Nephron (organoid): ENCODE measurements around the gene METTL21C.

Experiments
- H3K27ac Mint-ChIP-seq, 3 experiments: 2 replicates each; pipeline ENCODE4 v1.8.0; 2020; ENCODE audit warnings: mixed read lengths in 3 of 3, mild to moderate bottlenecking in 2 of 3, moderate library complexity in 1 of 3
- H3K27me3 Mint-ChIP-seq: 2 replicates; pipeline ENCODE4 v1.8.0; 2021; ENCODE audit warnings: low read depth, mild to moderate bottlenecking, moderate library complexity, mixed read lengths
- H3K36me3 Mint-ChIP-seq: 2 replicates; pipeline ENCODE4 v1.8.0; 2020; ENCODE audit warnings: low read depth, mixed read lengths
- H3K4me1 Mint-ChIP-seq: 2 replicates; pipeline ENCODE4 v1.8.0; 2020; ENCODE audit warnings: mixed read lengths
- H3K4me3 Mint-ChIP-seq, 3 experiments: 2 replicates each; pipeline ENCODE4 v1.8.0; 2020; ENCODE audit warnings: mild to moderate bottlenecking in 3 of 3, mixed read lengths in 3 of 3, moderate library complexity in 2 of 3
- H3K9me3 Mint-ChIP-seq: 2 replicates; pipeline ENCODE4 v1.8.0; 2020; ENCODE audit warnings: mixed read lengths
- CTCF ChIP-seq, 3 experiments: fragments of 200-600 bp; sonication (generic); IDR thresholded peaks; one replicate each; pipeline ENCODE4 v1.5.0; 2021; ENCODE audit warnings: antibody characterized with exemption in 3 of 3; ENCODE audit not compliant: unreplicated experiment in 3 of 3

The METTL21C gene

DNA sequence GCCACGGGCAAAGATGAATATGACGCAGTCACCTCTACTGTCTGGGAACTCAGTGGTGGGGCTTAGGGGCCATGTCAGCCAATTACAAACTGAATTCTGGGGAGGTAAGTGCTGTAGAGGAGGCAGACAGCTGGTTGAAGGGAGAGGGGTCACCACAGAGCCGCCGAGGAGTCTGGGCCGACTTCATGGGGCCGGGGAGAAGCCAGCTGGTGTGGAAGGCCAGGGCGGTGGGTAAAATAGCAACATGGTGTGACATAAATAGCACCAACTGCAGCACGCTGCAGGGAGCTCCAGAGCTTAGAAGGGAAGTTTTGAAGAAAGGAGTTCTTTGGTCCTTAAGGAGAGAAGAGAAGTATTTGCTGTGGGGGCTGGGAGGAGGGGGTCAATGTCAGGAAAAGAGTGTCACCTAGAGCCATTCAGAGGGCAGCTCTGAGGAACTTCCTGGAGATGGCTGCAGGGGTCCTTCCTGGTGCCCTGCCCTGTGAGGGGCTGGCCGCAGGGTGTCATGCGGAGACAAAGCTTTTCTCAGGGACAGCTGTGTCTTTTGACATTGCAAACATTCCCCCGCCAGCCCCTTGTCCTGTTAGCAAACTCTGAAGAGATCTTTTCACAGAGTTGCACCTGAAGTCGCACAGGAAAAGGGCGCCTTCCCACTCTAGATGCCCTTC lies 6.4 kb downstream of the METTL21C start:
- Mint-ChIP-seq H3K4me1 (peaks cover 47% of the 10 kb centered on the region), H3K27me3 (no peaks in the 10 kb centered on the region), H3K27ac (peak overlapping the region; percentile 59 to 89 (median 81)), H3K4me3 (peak overlapping the region in 2 of 3 experiments; percentile 27 to 53), H3K9me3 (no peaks in the 10 kb centered on the region), H3K36me3 (no peaks in the 10 kb centered on the region)
- no peak for TF ChIP-seq CTCF (IDR thresholded peaks at IDR 0.05; ENCODE audit: unreplicated experiment in 3 of 3)

- no peaks in the 10 kb centered on the region for H3K9me3 Mint-ChIP-seq
- H3K27me3 Mint-ChIP-seq: no peaks in the 10 kb centered on the region
- H3K4me1 Mint-ChIP-seq: peaks cover 42% of the 10 kb centered on the region
- H3K4me3 Mint-ChIP-seq: no peak overlapping the region
- H3K27ac Mint-ChIP-seq: peak overlapping the region in 1 of 3 experiments; percentile 89
- H3K36me3 Mint-ChIP-seq: peaks cover 6% of the 10 kb centered on the region
- no peak for TF ChIP-seq CTCF (IDR thresholded peaks at IDR 0.05; ENCODE audit: unreplicated experiment in 3 of 3)
Observed at GRCh38 chr13:102687520-102687919, 7.3 kb downstream of the METTL21C start.

DNA sequence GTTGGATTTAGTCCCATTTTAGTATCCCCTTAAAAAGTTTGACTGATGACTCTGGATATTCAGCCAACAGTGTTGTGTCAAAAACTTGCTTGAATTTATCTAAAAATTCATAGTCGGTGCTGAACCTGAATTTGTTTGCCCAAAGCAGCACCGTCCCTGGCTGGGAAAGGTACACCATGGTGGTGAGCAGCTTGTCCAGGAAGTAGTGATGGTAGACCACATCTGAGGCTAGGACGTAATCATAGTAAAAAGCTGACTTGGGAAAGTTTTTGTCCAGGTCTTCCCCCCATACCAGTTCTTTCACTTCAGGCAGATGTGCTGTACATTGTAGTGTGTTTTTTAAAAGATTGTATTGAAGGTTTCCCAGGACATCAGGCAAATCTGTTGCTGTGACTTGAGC lies 8.8 kb downstream of the METTL21C start:
- Mint-ChIP-seq H3K9me3 (no peaks in the 10 kb centered on the region), H3K4me1 (peaks cover 33% of the 10 kb centered on the region), H3K36me3 (peaks cover 6% of the 10 kb centered on the region), H3K4me3 (no peak overlapping the region), H3K27ac (no peak overlapping the region), H3K27me3 (no peaks in the 10 kb centered on the region)
- no peak for TF ChIP-seq CTCF (IDR thresholded peaks at IDR 0.05; ENCODE audit: unreplicated experiment in 3 of 3)

DNA sequence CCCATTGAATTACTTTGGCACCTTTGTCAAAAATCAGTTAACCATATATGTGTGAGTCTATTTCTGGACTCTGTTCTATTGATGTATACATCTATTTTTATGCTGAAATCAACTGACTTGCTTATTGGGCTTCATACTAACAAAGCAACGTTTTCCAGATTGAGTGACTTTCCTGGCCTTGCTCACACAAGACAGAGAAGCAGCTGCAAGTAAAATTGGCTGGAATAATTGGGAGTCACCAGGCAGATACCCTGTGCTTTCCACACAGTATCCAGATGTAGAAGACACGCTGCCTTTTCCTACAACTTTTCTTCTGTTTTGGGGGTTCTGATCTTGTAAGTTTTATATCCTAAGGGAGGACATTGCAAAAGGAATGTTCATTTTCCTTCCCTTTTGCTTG lies 11.2 kb downstream of the METTL21C start:
- Mint-ChIP-seq H3K4me3 (no peak overlapping the region), H3K27ac (no peak overlapping the region), H3K9me3 (no peaks in the 10 kb centered on the region), H3K27me3 (no peaks in the 10 kb centered on the region), H3K36me3 (peaks cover 22% of the 10 kb centered on the region), H3K4me1 (peaks cover 22% of the 10 kb centered on the region)
- no peak for TF ChIP-seq CTCF (IDR thresholded peaks at IDR 0.05; ENCODE audit: unreplicated experiment in 3 of 3)

- Mint-ChIP-seq H3K4me1 (peaks cover 14% of the 10 kb centered on the region), H3K36me3 (peaks cover 26% of the 10 kb centered on the region), H3K27ac (no peak overlapping the region), H3K27me3 (no peaks in the 10 kb centered on the region), H3K4me3 (no peak overlapping the region), H3K9me3 (no peaks in the 10 kb centered on the region)
- no peak for TF ChIP-seq CTCF (IDR thresholded peaks at IDR 0.05; ENCODE audit: unreplicated experiment in 3 of 3)
Observed at GRCh38 chr13:102682727-102683126, 12.1 kb downstream of the METTL21C start.

DNA sequence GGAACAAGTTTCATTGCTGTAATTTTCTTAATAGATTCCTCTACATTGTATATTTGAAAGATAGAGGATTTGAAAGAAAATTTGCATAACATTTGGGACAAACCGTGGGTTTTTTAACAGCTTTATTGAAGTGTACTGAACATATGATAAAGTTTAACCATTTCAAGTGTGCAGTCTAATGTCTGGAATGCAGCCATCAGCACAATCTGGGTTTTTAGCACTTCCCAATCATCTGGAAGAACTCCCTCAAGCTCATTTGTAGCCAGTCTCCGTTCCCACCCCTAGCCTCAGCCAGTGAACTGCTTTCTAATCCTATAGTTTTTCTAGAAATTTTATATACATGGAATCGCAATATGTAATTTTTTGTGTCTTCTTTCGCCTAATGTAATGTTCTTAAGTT lies 12.6 kb downstream of the METTL21C start:
- TF ChIP-seq CTCF (IDR thresholded peaks at IDR 0.05; ENCODE audit: unreplicated experiment in 3 of 3): no peak
- H3K4me1 Mint-ChIP-seq: peaks cover 8% of the 10 kb centered on the region

More for the DNA sequence above, 12.6 kb downstream of the METTL21C start:
- H3K9me3 Mint-ChIP-seq: no peaks in the 10 kb centered on the region
- H3K4me3 Mint-ChIP-seq: no peak overlapping the region
- H3K27ac Mint-ChIP-seq: no peak overlapping the region
- H3K27me3 Mint-ChIP-seq: no peaks in the 10 kb centered on the region
- peaks cover 31% of the 10 kb centered on the region for H3K36me3 Mint-ChIP-seq
